GM10266 (cell line): Measurements from ENCODE around the gene BBC3.

ENCODE experiments used
- DNase-seq: peaks from one replicate; pipeline ENCODE4 v3.0.0; 2012; ENCODE audit errors: extremely low spot score
- TF ChIP-seq, protein P1 (sequence below): IDR thresholded peaks from 2 replicates; pipeline ENCODE4 v1.5.1; 2012; ENCODE audit warnings: mild to moderate bottlenecking, low read depth; ENCODE audit not compliant: control insufficient read depth, insufficient read depth; ENCODE audit errors: missing control alignments

BBC3 gene

DNA sequence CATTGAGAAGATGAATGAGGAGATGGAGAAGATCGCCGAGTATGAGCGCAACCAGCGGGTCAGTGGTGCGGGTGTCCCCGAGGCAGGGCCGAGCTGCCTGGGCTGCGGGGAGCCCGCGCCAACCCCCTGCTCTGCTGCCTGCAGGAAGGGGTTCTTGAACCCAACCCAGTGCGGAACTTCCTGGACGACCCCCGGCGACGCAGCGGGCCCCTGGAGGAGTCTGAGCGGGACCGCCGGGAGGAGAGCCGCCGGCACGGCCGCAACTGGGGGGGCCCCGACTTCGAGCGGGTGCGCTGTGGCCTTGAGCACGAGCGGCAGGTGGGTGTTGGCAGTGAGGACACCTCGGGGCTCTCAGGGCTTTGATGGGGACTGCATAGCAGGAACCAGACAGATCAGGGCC lies 33.6 kb upstream of the BBC3 start:
- no peak for DNase-seq
- TF ChIP-seq, protein P1, sequence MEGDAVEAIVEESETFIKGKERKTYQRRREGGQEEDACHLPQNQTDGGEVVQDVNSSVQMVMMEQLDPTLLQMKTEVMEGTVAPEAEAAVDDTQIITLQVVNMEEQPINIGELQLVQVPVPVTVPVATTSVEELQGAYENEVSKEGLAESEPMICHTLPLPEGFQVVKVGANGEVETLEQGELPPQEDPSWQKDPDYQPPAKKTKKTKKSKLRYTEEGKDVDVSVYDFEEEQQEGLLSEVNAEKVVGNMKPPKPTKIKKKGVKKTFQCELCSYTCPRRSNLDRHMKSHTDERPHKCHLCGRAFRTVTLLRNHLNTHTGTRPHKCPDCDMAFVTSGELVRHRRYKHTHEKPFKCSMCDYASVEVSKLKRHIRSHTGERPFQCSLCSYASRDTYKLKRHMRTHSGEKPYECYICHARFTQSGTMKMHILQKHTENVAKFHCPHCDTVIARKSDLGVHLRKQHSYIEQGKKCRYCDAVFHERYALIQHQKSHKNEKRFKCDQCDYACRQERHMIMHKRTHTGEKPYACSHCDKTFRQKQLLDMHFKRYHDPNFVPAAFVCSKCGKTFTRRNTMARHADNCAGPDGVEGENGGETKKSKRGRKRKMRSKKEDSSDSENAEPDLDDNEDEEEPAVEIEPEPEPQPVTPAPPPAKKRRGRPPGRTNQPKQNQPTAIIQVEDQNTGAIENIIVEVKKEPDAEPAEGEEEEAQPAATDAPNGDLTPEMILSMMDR, result no peak

DNA sequence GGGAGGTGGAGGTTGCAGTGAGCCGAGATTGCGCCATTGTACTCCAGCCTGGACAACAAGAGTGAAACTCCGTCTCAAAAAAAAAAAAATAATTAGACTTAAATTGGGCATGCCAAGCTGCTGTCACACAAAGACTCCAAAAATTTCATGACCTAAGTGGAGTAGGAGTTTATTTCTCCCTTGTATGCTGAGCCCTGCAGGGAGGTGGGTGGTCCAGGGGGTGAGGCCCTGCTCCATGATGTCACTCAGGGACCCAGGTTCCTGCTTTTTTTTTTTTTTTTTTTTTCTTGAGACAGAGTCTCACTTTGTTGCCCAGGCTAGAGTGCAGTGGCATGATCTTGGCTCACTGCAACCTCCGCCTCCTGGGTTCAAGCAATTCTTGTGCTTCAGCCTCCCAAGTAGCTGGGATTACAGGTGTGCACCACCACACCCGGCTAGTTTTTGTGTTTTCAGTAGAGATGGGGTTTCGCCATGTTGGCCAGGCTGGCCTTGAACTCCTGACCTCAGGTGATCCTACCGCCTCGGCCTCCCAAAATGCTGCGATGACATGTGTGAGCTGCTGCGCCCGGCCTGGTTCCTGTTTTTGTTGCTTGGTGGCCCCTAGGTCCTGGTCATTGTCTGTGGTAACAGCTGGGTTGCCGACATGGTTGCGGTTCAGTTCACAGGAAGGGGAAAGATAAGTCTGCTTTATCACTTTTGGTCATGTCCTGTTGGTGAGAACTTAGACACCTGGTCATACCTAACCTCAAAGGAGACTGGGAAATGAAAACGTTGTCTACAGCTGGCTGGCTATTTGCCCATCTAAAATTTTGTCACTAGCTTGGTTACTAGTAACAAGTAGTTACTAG lies 31.2 kb upstream of the BBC3 start:
- DNase-seq, result peak; percentile 81

DNA sequence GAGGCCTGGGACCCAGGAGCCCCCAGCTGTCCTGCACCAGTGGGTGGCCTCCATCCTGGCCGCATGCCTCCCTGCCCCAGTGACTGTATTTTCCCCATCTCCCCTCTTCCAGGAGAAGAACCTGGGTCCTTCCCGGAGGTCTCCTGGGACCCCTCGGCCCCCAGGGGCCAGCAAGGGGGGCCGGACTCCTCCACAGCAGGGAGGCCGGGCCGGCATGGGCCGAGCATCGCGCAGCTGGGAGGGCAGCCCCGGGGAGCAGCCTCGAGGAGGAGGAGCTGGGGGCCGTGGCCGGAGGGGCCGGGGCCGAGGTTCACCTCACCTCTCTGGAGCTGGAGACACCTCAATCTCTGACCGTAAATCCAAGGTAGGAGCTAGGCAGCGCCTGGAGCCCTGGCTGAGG lies 29.5 kb upstream of the BBC3 start:
- TF ChIP-seq, protein P1, result no peak
- DNase-seq, result no peak

DNA sequence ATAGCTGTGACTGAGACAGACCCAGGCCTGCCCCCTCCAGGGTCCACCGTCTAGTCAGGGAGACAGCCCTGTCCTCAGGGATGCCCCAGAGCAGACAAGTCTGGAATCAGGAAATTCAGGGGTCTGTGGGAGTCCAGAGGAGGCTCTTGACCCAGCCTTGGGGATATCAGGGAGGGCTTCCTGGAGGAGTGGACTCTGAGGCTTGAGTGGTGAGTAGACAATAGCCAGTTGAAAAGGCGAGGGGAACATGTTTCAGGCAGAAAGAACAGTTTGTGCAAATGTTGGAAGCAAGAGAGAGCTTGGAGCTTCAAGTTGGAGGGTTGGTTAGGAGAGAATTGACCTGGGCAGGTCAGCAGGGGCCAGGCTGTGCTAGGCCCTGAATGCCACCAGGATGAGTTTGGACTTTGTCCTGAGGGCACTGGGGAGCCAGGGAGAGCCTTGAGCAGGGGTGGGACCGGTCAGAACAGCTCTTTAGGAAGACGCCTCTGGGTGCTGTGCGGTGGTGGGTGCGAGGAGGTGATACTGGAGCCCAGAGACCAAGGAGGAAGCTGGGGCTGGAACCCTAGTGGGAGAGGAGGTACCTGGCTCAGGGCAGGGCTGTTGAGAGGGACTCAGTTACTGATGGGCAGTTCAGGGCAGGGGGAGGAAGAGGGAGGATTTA lies 28.0 kb upstream of the BBC3 start:
- DNase-seq, result no peak

DNA sequence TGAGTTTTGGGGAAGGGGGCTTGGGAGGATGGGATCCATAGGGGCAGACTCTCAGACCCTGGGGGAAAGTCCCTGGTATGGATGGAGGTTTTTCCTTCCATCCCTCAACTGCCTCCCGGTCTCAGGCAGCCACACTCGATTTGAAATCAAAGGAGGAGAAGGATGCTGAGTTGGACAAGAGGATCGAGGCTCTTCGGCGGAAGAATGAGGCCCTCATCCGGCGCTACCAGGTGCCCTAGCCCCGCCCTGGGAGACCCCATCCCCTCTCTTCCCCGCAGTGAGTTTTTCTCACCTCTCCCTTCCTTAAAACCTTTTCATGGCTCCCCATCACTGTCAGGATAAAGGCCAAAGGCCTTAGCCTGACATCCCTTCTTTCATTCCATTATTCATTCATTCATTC lies 27.4 kb upstream of the BBC3 start:
- DNase-seq, result no peak
- TF ChIP-seq, protein P1, result no peak

More for the DNA sequence above, 28.0 kb upstream of the BBC3 start:
- TF ChIP-seq, protein P1, result no peak

DNA sequence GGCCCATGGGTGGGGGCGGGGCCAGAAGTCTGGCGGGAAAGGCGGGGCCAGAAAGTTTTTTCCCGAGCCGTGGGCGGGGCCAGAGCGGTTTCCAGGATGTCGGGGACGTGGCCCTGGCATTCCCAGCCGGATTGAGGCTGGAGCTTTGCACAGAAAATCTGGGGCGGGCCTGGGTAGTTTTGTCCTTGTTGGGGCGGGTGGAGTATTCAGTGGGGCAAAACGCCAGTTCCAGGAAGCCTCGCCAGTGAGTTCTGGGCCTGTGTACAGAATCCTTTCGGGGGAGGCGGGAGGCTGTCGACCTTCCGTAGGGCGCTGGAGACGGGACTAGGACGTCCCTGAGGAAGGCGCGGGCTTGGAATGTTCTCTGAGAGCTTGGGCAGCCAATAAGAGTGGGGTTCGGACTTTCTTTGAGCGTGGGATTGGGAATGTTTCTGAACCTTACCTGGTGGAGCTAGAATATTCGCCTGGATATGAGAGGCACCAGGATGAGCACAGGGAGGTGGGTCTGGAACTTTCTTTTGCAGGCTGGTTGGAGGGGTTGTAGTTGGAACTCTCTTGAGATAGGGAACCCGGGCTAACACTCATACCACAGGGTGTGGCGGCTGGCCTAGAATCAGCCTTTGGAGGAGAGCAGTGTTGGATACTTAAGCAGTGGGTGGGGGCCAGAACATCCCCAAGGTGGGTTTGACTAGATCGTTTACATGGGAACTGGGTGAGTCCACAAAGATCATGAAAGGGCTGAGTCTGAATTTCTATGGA lies 26.6 kb upstream of the BBC3 start:
- DNase-seq, result no peak
- TF ChIP-seq, protein P1, result no peak

DNA sequence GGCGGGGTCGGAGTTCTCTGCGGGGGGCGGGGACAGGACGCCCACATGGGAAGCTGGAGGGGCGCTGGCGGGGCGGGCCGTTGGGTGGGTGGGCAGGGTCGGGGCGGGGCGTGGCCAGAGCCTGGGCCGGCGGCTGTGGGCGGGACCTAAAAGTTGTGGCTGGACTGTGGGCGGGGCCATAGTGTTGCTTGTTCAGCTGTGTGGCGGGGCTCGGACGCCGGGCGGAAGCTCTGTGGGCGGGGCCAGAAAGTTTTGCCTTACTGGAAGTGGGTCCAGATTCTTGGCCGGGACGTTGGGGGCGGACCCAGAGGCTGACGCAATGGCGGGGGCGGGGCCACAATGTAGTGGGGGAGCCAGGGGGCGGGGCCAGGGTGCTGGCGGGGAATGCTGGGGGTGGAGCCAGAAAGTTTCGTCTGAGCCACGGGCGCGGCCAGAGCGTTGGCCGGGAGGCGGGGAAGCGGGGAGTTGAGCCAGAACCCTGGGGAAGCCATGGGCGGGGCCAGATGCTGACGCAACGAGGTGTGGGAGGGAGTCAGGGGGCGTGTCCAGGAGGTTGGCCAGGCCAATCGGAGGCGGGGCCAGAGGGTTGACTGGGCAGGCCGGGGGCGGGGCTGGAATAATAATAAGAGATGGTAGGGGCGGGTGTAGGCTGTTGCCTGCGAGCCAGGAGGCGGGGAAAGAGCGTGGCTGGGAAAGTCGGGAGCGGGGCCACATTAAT lies 25.9 kb upstream of the BBC3 start:
- TF ChIP-seq, protein P1, result no peak
- peak; percentile 100 for DNase-seq
